Posterior vena cava (tissue), 2 donors: ENCODE measurements around the gene NPPB. TPM values are rescaled to one million over a fixed set of nuclear protein-coding genes. Genes with fewer than 3 reads are reported as not detected.

Experiments used
- DNase-seq: peaks from one replicate; pipeline ENCODE4 v3.0.0-alpha.2; 2020; ENCODE audit warnings: low spot score
- intact Hi-C, 2 donors: fragments of 100-400 bp; cut with DNase I; formaldehyde crosslinking; loops; one replicate each; pipeline versions ENCODE4 v1.14.1 to v1.14.2; 2022 to 2023
- total RNA-seq, 2 donors: library from RNA; stranded (reverse); fragmentation: NEBNext Ultra II Directional; extraction: Animal tissue kit (Norgen Biotek cat#: 25700); gene quantifications; one replicate each; pipeline ENCODE4 v1.2.1, GENCODE V29; 2021
- donor health status: DM: yes; HTN: yes; CAD: no.
- donor health status: DM: yes; HTN: yes; CAD: no.

The NPPB gene
- total RNA-seq, 2 donors from 2014 or later = not detected

GRCh38 chr1:11838349-11839272 is 20.1 kb downstream of the NPPB start:
- DNase-seq = peak; percentile 94
- intact Hi-C loops = loop anchor here (5.0 to 10.0 kb wide), 2 partner anchors 54 to 136 kb away; no protein-coding TSS in a partner anchor

- intact Hi-C loops = loop anchor here (5.0 to 10.0 kb wide), 2 partner anchors 54 to 137 kb away; no protein-coding TSS in a partner anchor
- peak; percentile 72 for DNase-seq
These were observed 20.9 kb downstream of the NPPB start for GRCh38 chr1:11837767-11838348.

DNA sequence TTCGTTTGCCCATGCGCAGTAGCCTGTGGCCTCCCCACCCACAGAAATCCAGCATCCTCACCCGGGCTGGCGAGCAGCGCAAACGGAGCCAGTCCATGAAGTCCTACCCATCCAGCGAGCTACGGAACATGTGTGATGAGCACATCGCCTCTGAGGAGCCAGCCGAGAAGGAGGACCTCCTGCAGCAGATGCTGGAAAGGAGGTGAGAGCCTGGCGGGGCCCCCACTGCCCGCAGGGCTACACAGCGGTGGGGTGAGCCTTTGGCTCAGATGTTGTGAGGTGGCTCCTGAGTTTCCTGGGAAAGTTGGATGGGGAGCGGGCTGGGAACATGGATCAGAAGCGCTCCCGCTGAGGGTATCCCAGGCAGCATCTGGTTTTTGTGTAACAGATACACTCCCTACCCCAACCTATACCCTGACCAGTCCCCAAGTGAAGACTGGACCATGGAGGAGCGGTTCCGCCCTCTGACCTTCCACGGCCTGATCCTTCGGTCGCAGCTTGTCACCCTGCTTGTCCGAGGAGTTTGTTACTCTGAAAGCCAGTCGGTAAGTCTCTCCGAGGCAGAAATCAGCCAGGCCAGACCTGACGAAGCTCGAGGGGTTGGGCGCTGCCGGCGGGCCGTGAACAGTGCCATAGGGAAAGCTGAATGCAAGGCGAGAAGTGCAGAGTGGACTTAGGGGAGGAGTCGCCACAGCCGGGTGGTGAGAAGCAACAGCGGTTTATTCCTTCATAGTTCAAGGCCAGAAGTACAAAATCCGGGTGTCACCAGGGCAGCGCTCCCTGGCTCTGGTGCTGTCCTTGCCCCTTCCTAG is 21.6 kb downstream of the NPPB start:
- DNase-seq = peak; percentile 76
- intact Hi-C loops = loop anchor here (5.0 to 10.0 kb wide), 2 partner anchors 55 to 138 kb away; no protein-coding TSS in a partner anchor

- intact Hi-C loops = loop anchor here (5.0 to 10.0 kb wide), 2 partner anchors 57 to 139 kb away; no protein-coding TSS in a partner anchor
- peak; percentile 54 for DNase-seq
These were observed 23.1 kb downstream of the NPPB start for GRCh38 chr1:11835441-11836225.

DNA sequence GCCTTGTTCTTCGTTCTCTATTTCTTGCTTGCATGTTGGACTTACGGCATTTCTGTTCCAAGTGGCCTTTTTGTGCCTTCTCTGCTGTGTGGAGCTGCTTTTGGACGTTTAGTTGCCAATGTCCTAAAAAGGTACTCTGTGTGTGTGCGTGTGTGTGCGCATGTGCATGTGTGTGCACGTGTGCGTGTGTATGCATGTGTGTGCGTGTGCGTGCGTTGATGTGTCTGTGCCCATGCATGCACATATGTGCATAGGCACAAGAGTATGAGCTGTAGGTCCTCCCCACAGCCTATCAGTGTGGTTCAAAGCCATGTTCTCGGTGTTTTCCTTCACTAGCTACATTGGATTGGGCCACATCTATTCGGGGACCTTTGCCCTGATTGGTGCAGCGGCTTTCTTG is 24.8 kb downstream of the NPPB start:
- intact Hi-C loops = loop anchor here in 1 of 2 donors (10.0 kb wide), 1 partner anchor 141 kb away; no protein-coding TSS in a partner anchor
- DNase-seq = peak; percentile 44

DNA sequence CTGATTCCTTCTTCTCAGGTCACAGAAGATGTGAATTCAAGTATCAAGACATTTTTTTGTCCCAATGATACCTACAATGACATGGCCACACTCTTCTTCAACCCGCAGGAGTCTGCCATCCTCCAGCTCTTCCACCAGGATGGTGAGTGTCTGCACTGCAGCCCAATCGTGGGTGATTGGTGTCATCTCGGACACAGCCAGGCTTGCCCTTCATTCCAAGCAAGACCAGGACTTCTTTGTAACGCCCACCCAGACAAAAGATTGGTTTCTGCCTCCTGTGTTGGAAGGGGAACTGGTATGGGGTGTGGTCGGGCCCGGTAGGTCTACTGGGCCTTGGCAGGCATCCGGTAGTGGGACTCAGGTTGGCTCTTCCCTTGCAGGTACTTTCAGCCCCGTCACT is 25.2 kb downstream of the NPPB start:
- DNase-seq = peak; percentile 54
- intact Hi-C loops = loop anchor here in 1 of 2 donors (10.0 kb wide), 1 partner anchor 141 kb away; no protein-coding TSS in a partner anchor

DNA sequence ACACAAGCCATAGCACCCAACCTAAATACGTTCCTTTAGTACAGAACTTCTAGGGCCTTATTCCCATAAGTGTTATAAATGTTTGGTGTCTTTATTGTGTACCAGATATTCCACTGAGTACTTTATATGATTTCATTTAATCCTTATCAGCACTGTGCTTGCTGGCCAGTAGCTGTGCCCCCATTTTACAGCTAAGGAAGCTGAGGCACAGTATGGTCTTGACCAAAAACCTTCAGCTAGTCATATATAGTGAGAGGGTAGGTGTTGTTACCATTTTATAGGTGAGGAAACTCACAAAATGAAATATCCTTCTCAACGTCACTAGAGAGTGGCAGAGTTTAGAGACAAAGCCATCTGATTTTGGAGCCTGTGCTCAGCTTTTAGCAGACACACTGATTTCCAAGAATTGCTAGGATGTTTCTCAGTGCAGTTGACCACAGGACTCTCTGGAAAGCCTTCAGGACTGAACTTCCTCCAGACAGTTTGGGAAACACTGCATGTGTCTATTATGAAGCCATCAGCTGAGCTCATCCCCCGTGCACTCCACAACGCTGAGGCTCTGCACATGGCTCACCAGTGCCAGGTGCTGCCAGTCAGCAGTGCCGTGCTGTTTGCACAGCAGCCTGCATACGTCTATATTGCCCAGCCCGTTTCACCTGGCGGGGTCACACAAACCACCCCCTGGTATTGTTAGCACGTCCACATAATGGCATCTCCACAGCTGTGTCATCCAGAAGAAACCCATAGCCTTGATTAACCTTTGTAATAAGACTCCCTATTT is 26.6 kb downstream of the NPPB start:
- intact Hi-C loops = loop anchor here in 1 of 2 donors (10.0 kb wide), 1 partner anchor 143 kb away; no protein-coding TSS in a partner anchor
- DNase-seq = peak; percentile 50

DNA sequence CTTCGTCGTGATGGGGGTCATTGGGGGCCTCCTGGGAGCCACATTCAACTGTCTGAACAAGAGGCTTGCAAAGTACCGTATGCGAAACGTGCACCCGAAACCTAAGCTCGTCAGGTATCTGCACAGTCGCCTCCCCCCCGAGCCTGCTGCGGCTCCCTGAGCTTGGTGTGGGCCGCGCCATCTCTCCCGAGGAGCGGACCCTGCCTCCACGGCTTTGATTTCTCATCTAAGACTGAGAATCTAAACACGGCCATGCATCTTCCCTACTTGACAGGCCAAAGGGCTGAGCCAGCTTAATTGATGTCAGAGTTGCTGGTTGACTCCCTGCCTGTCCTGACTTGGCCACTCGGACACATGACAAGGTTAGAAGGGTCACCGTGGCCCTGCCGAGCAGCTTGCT is 30.2 kb downstream of the NPPB start:
- intact Hi-C loops = no loop called here
- peak; percentile 55 for DNase-seq

DNA sequence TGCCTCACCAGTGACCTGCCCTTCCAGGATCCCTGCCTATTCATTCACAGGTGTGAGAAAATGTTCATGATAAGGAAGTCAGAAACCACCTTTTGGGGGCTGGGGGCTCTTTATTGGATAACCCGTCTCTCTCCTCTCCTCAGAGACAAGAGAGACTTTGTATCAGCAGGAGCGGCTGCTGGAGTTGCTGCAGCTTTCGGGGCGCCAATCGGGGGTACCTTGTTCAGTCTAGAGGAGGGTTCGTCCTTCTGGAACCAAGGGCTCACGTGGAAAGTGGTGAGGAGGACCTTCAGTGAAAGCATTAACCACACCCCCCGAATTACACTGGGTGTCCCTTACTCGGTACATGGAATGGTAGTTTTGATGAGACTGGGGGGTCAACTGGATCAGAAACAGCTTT is 31.8 kb downstream of the NPPB start:
- intact Hi-C loops = no loop called here
- DNase-seq = no peak

GRCh38 chr1:11825131-11825530 is 33.6 kb downstream of the NPPB start:
- intact Hi-C loops = no loop called here
- DNase-seq = no peak

GRCh38 chr1:11823366-11824137 is 35.2 kb downstream of the NPPB start:
- DNase-seq = no peak
- intact Hi-C loops = no loop called here

GRCh38 chr1:11822091-11822490 is 36.7 kb downstream of the NPPB start:
- DNase-seq = no peak
- intact Hi-C loops = no loop called here

DNA sequence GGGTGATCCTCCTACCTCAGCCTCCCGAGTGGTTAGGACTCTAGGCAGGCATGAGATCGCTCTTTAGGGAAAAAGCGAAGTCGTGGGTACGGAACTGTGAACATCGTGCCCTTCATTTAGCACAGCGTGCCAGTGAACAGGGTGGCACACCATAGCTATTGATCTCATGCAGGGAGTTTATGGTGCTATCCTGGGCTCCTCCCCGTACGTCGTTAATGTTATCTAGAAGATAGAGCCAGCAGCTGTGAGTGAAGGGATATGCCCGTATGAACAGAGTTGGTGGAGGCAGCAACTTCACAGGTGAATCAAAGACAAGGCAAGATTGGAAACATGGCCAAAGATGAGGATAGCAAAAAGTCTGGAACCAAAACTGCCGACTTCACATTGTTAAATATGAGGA is 41.6 kb downstream of the NPPB start:
- intact Hi-C loops = no loop called here
- no peak for DNase-seq

DNA sequence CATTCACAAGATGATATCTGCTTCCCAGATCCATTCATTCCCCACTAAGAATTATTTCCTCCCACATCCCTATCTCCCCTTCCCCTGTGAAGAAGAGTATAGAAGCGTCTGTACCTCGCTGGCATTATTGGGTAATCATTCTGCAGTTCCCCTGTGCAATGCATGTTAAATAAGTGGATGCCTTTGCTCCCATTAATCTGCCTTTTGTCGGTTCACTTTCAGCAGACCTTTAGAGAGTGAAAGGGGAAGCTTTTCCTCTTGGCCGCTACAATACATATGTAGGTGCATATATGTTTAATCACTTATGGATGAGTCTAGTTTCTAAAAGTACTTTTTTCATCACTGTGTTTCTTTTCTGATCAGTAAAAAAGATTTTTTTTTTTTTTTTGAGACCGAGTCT is 45.7 kb downstream of the NPPB start:
- DNase-seq = no peak
- intact Hi-C loops = no loop called here
